GM03348 (cell line): Measurements from ENCODE around the gene CSK.
A peak's percentile ranks its signal among the peaks of the same experiment; 100 is the strongest.

Experiments
- DNase-seq: peaks from one replicate; pipeline ENCODE4 v3.0.0; 2012; ENCODE audit warnings: low spot score

Gene CSK

DNA sequence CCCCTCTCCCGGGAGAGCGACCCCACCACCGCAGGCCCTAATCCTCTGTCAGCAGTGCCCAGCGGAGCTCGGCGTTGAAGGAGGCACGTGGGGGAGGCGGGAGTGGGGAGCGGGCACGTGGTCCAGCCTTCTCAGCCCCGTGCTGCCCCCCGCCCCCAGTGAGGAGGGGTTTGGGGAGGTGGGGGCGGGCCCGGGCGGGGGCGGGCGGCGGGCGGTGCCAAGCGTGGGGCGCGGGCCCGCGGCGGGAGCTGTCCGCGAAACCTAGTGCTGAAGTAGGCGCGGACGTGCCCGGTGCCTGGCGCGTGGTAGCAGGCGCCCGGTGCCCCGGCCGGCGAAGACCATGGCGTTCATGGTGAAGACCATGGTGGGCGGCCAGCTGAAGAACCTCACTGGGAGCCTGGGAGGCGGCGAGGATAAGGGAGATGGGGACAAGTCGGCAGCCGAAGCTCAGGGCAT is 44.5 kb downstream of the CSK start, which contains the start of gene CPLX3:
Gene CPLX3 (plus strand): TSS at position 264 of the 456 bp plus-strand sequence. CDS start 77 bp downstream, at position 341.
- peak; percentile 73 for DNase-seq

DNA sequence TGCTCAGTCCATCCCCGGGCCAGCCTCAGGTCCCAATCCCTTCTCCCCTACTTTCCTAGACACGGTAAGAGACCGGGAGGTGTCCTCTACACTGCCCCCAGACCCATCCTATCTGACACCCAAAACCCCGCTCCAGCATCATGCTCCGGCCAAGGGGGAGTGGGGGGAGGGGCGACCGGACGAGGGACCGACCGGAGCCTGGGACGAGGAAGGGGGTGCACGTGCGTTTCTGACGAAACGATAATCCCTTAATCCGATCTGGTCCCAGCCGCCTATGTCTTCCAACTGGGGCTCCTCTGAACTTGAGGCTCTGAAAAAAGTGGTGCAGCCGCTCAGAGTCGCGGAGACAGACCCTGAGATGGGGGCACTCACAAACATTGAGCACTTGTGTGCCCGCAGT is 45.0 kb downstream of the CSK start:
- no peak for DNase-seq

GRCh38 chr15:74827614-74828013 is 45.7 kb downstream of the CSK start:
- no peak for DNase-seq

DNA sequence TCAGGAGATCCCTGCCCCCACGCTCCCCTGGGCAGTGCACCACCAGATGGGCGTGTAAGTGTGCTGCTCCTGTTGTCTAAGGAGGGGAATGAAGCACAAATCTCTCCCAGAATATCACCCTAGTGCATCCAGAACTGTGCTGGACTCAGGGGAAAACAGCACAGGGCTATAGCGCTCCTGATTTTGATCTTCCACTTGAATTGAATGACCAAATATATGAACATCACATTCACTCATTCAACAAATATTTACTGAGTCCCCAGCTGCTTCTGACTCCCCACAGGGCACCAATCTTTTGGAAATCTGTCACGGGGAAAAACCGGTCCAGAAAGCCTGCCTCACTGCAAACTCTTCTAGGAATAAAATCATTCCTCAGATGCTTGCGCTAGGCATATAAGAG is 47.0 kb downstream of the CSK start:
- no peak for DNase-seq

DNA sequence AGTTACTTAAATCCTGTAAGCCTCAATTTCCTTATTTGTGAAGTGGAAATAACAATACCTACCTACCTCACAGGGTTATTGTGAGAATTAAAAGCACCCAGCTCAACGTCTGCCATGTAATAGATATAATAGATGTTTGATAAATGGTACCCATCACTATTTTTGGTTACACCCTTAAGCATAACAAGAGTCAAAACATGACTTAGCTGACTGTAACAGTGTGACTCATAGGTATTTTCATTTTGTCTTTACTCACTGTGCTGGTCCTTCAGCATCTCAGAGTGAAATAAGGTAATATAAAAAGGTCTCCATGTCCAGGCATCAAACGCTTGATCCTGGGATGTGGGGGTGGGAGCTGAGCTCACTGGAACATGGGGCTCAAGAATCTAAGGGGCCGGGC is 47.6 kb downstream of the CSK start:
- no peak for DNase-seq

DNA sequence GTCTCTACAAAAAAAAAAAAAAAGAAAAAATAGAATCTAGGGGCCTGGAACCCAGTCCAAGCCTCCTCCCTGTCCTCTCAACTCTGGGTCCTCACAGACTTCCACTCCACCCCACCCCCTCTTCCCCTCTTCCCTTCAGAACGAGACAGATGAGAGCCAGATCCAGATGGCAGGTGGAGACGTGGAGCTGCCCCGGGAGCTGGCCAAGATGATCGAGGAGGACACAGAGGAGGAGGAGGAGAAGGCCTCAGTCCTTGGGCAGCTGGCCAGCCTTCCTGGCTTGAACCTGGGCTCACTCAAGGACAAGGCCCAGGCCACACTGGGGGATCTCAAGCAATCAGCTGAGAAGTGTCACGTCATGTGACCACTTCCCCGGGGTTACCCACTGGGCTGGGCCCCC is 48.1 kb downstream of the CSK start:
- no peak for DNase-seq

DNA sequence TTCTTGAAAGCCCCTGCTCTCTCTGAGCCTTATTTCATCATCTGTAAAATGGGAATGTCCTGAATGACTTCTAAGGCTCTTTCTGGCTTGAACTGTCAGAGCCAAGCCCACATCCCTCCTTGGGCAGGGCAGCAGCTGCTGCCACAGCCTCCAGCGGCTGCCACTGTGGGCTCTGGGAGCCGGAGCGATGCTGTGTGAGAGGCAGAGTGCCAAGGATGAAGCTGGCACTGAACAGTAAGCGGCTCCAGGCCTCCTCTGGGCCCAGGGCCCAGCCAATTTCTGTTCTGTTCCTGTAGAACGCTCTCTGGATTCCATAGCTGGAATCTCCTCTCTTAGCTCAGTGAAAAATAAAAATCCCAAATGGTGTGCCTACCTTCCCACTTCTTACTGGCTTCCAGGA is 49.0 kb downstream of the CSK start:
- DNase-seq, result peak; percentile 35

GRCh38 chr15:74831813-74832495 is 50.1 kb downstream of the CSK start:
- no peak for DNase-seq

DNA sequence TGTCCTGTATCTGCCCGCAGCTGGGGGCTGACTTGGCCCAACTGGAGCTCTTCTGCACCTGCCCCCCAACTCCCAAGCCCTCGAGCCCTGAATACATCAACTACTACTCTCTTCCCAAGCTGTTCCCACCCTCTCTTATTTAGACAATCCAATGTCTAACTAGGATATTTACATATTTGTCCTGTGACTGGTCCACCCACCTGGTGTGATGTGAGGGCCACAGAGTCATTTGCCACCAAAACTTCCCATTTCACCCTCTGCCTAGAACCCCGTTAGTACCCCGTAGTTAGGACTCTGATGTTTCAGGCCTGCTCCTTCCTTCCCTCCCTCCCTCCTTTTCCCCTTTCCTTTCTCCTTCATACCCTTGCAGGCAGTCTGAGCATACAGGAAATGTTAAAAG is 50.9 kb downstream of the CSK start:
- DNase-seq, result no peak

- DNase-seq, result no peak
These were observed 51.7 kb downstream of the CSK start for GRCh38 chr15:74833376-74834107.

GRCh38 chr15:74835312-74835823 is 53.5 kb downstream of the CSK start:
- peak; percentile 85 for DNase-seq

DNA sequence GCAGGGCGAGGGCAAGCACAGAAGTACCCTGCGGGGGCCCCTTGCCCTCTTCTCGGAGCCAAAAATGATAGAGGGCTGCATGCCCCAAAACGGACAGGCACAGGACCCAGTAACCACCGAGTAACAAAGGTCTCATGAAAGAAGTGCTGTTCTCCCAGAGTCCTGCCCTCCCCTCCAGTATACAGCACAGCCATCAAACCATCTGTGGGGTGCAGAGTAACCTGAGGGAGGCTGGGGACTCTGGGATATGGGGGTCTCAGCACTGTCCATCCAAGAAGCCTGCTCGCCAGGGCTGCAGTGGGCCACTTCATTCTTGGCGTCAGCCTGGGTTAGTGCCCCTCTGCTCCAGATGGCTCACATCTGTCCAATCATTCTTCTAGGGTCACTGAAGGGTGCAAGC is 55.0 kb downstream of the CSK start:
- DNase-seq, result no peak

DNA sequence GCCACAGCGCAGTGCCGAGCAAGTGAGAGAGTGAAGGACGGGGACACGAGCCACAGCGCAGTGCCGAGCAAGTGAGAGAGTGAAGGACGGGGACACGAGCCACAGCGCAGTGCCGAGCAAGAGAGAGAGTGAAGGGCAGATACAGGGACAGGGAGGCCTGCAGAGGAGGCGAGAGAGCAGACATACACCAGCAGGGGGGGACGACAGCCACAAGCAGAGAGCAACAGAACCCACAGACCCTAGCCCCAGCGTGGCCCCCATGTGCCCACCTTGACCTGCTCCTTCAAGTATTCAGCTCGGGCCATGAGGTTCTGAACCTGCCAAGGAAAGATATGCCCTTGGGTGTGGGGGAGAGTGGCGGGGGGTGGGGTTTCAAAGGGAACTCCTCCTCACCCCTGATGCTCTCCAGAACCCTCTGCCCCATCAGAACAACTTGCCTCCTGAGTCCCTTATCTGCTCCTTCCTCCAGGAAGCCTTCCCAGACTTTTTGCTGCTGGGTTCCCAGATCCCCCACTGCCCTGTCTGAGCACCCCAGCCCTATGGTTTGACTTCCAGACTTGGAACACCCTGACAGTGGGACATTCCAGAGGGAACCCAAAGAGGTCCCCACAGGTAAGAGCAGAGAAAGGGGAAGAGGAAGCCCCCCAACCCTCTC is 55.7 kb downstream of the CSK start:
- DNase-seq, result no peak

DNA sequence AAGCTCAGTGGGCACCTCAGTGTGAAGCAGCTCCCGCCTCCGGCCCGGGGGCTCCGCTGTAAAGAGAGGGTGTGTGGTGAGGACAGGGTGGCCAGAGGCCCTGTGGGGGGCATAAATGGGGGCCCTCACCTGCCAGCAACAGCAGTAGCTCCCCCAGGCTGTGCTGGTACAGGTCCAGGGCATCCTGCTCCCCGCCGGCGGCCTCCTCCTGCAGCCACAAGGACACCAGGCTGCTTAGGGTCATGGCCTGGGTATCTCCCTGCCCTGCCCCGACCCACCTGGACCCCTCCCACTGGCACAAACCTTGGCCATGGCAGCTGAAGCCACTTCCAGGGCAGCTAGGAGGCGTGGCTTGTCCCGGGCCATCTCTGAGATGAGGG is 56.2 kb downstream of the CSK start:
- DNase-seq, result no peak

GRCh38 chr15:74838746-74839525 is 57.1 kb downstream of the CSK start:
- DNase-seq, result no peak

DNA sequence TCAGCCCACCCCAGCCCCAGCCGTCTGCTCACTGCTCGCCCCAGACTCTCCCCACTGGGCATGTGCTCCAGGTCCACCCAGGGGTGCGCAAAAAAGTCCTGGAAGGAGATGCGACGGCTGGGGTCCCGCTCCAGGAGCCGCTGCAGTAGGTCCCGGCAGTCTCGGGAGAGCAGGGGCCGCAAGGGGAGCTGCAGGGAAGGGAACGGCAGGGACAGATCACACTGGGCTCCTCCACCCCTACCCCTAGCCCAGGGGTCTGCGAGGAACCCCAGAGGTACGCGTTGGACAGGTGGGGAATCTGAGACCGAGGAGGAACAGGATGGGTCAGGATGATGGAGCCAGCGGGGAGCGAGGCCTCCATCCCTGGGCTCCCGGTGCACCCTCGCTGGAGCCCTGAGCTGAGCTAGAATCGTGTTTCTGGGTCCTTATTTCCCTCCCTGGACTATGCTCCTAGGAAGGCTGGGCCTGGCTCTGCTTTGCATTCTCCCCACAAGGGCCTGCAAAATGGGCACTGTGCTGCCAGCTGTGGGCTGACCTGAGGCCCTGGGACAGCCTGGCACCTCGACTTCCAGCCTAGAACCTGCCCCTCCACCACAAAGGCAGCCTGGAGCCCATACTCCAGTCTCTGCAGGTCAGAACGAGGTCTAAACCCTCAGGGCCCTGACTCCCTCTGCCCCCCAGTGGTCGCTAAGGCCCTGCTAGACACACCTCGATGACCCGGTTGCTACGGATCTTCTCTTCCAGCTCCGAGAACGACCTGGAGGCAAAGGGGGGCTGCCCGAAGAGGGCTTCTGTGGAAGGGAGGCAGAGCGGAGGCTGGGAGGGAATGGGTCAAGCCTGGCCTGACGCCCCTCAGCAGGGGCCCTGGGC is 57.9 kb downstream of the CSK start:
- DNase-seq, result no peak

GRCh38 chr15:74840851-74841775 is 59.2 kb downstream of the CSK start:
- no peak for DNase-seq

DNA sequence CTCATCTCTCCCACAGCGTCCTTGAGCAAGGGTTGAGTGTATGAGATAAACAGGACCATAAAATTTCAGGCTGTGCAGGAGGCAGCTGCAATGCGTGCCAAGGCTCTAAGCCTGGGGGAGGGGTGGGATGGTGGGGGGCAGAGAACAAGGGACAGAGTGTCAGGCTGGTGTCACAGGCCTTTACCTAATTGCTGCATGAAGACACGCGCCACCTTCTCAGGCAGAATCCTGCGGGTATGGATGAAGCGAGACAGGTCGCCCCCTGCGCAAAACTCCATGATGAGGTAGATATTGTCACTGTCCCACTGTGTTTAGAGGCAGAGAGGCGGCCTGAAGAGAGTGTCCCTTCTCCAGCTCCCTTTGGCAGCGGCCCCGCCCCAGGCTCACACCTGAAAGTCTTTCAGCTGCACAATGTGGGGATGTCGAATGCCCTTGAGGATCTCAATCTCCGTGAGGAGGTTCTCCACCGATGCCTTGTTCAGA is 60.1 kb downstream of the CSK start:
- no peak for DNase-seq

GRCh38 chr15:74842581-74843444 is 60.9 kb downstream of the CSK start, which contains the start of gene ULK3:
TSS of gene ULK3 (minus strand) at chr15:74843156. CDS start at chr15:74843105, 51 bp downstream.
- DNase-seq, result peak; percentile 99
